ENCODE results near the gene DOCK1. TPM values are rescaled to one million over a fixed set of nuclear protein-coding genes. Genes with fewer than 3 reads are reported as not detected.

Gene DOCK1
- polyA plus RNA-seq, 1 experiment: 37.9 TPM

DNA sequence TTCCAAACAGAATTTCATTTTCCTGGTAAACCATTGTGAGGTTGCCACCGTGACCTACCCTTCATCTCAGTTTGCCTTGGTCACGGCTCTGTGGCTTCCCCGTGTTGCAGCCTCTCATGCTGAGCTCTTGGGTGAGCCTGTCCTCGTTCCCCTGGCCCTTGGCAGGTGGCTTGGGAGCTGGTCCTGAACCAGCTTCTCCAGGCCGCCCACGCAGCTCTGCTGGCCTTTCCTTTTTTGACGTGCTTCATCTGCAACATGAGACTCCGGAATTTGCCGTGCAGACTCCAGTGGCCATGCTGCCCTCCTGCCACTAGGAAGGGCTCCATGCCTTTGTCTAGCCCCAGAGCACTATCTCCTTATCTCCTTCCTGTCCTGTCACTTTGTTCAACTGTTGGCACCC is 550.9 kb downstream of the DOCK1 start:
- TF ChIP-seq, protein P1, sequence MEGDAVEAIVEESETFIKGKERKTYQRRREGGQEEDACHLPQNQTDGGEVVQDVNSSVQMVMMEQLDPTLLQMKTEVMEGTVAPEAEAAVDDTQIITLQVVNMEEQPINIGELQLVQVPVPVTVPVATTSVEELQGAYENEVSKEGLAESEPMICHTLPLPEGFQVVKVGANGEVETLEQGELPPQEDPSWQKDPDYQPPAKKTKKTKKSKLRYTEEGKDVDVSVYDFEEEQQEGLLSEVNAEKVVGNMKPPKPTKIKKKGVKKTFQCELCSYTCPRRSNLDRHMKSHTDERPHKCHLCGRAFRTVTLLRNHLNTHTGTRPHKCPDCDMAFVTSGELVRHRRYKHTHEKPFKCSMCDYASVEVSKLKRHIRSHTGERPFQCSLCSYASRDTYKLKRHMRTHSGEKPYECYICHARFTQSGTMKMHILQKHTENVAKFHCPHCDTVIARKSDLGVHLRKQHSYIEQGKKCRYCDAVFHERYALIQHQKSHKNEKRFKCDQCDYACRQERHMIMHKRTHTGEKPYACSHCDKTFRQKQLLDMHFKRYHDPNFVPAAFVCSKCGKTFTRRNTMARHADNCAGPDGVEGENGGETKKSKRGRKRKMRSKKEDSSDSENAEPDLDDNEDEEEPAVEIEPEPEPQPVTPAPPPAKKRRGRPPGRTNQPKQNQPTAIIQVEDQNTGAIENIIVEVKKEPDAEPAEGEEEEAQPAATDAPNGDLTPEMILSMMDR (IDR thresholded peaks at IDR 0.05; ENCODE audit: low read depth, low read length): no peak
- H3K9me3 ChIP-seq (ENCODE audit: control insufficient read depth, insufficient read depth, low read length): peaks cover 4% of the 10 kb centered on the region; the same call in 1 of the 2 replicates
- POLR2A ChIA-PET: no interaction called here
- no peak for DNase-seq (ENCODE audit: low read depth, low spot score)
- CTCF ChIA-PET: no interaction called here
- no peak overlapping the region for H3K27ac ChIP-seq (ENCODE audit: low read depth, low read length)
- no peak overlapping the region for H3K4me3 ChIP-seq (ENCODE audit: low read depth, low read length)
- H3K27me3 ChIP-seq (ENCODE audit: control insufficient read depth, insufficient read depth, low read length): no peaks in the 10 kb centered on the region

DNA sequence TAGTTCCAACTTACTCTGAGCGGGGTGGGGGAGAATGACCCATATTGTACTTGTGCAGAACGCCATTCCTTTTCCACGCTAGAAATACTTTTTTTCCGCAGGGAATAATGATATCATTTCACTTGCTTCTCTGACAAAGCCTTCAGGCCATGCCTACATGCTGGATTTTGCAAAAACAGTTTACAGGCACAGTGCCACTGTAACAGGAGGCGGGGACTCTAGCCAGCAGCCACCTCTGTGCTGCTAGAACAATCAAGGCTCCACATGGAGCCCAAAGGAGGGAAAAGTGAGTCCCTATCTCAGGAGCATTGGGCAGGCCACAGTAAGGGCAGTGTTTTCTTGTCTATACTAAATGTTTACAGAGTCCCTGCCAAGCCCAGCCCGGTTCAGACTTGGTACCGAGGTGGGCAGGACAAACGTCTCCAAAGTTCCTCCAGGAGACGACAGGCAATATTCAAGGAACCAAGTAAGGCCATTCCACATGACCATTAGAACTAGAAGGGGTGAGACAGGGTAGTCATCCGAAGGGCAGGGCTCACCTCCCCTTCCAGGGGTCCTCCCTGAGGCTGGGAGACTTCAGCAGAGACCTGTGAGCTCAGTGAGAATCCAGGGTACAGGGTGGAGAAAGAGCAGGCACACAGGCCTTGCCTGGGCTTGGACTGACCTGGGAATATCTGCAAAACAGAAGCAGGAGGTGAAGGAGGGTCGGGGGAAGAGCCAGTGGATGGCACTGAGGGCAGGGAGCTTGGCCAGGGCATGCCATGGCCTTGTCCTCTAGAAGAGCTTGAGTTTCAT is 553.0 kb downstream of the DOCK1 start:
- DNase-seq (ENCODE audit: low read depth, low spot score): no peak
- CTCF ChIA-PET: no interaction called here
- TF ChIP-seq, protein P1 (IDR thresholded peaks at IDR 0.05; ENCODE audit: low read depth, low read length): no peak
- Histone ChIP-seq H3K27me3 (ENCODE audit: control insufficient read depth, insufficient read depth, low read length) (no peaks in the 10 kb centered on the region), H3K27ac (ENCODE audit: low read depth, low read length) (no peak overlapping the region), H3K4me3 (ENCODE audit: low read depth, low read length) (no peak overlapping the region), H3K9me3 (ENCODE audit: control insufficient read depth, insufficient read depth, low read length) (peaks cover 4% of the 10 kb centered on the region; the same call in 1 of the 2 replicates)
- POLR2A ChIA-PET: no interaction called here

DNA sequence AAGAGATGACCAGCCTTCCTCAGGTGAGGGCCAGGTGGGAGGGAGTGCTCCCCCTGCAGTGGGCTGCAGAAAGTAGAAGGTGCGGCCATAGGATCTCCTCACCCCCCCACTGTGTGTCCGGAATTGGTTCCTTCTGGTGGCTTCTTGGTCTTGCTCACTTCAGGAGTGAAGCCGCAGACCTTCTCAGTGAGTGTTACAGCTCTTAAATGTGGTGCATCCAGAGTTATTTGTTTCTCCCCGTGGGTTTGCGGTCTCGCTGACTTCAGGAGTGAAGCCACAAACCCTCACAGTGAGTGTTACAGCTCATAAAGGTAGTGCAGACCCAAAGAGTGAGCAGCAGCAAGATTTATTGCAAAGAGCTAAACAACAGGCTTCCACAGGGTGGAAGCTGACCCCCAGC is 553.6 kb downstream of the DOCK1 start:
- no peak overlapping the region for H3K4me3 ChIP-seq (ENCODE audit: low read depth, low read length)
- no peak for DNase-seq (ENCODE audit: low read depth, low spot score)
- H3K9me3 ChIP-seq (ENCODE audit: control insufficient read depth, insufficient read depth, low read length): peaks cover 4% of the 10 kb centered on the region; the same call in 1 of the 2 replicates
- no peaks in the 10 kb centered on the region for H3K27me3 ChIP-seq (ENCODE audit: control insufficient read depth, insufficient read depth, low read length)
- POLR2A ChIA-PET: no interaction called here
- H3K27ac ChIP-seq (ENCODE audit: low read depth, low read length): no peak overlapping the region
- CTCF ChIA-PET: no interaction called here
- TF ChIP-seq, protein P1 (IDR thresholded peaks at IDR 0.05; ENCODE audit: low read depth, low read length): no peak

DNA sequence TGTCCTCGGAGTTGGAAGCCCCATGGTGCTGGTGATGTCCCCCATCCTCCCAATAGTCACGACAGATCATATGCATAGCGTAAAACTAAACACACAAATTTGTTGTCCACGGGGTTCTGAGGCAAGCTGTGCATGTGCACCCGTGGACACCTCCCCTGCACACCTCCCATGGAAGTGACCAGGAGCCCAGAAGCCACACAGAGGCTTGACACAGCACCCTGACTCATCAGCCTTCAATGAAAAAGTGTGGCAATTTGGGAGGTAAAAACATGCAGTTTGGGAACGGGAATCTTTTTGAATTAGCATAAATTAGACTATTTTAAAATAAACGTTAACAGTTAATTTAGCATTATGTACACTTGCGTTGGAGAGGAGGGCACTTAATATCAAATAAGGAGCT is 554.7 kb downstream of the DOCK1 start:
- H3K9me3 ChIP-seq (ENCODE audit: control insufficient read depth, insufficient read depth, low read length): peaks cover 4% of the 10 kb centered on the region; the same call in 1 of the 2 replicates
- no peaks in the 10 kb centered on the region for H3K27me3 ChIP-seq (ENCODE audit: control insufficient read depth, insufficient read depth, low read length)
- no peak overlapping the region for H3K27ac ChIP-seq (ENCODE audit: low read depth, low read length)
- ChIA-PET POLR2A (no interaction called here), CTCF (no interaction called here)
- DNase-seq (ENCODE audit: low read depth, low spot score): no peak
- TF ChIP-seq, protein P1 (IDR thresholded peaks at IDR 0.05; ENCODE audit: low read depth, low read length): no peak
- no peak overlapping the region for H3K4me3 ChIP-seq (ENCODE audit: low read depth, low read length)

DNA sequence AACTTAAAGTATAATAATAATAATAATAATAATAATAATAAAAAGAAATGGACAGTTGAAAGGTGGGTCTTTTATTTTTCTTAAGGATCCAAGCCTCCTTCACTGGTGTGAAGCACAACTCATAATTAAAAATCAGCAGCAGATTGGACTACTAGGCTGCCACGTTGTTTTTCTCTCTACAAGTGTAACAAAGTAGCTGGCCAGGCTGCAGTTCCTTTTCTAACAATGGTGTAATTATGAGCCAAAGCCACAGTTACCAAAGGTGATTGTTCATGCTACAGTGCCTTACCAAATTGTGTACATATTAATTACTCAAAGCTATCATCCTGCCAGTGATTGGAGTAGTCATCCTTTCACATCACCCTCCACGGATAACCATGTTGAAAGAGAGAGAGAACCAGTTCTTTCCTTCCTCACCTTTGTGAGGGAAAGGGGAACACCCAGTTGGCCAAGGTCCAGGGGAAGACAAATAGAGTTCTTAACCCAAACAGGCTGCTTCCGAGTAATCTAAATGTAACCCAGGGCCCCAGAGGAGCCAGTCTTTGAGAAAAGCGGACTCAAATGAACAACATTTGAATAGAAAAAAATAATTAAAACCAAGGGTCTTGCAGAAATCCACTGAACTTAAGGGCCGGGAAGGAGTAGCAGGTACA is 557.5 kb downstream of the DOCK1 start:
- no peak overlapping the region for H3K4me3 ChIP-seq (ENCODE audit: low read depth, low read length)
- H3K9me3 ChIP-seq (ENCODE audit: control insufficient read depth, insufficient read depth, low read length): 0 out of 2 replicates have a peak, but pooled peaks cover 4% of the 10 kb centered on the region
- CTCF ChIA-PET: no interaction called here
- H3K27ac ChIP-seq (ENCODE audit: low read depth, low read length): no peak overlapping the region
- peaks cover 5% of the 10 kb centered on the region for H3K27me3 ChIP-seq (ENCODE audit: control insufficient read depth, insufficient read depth, low read length)
- DNase-seq (ENCODE audit: low read depth, low spot score): no peak
- POLR2A ChIA-PET: no interaction called here
- TF ChIP-seq, protein P1 (IDR thresholded peaks at IDR 0.05; ENCODE audit: low read depth, low read length): no peak

All from AG04450 (cell line).